Naive thymus-derived CD8-positive, alpha-beta T cell (primary cell): ENCODE data around the gene PDCD2L. TPM values are rescaled to one million over a fixed set of nuclear protein-coding genes. Genes with fewer than 3 reads are reported as not detected.

Source experiments
- polyA plus RNA-seq, 3 donors: library from polyadenylated mRNA; unstranded; fragments of 300-500 nt; fragmentation: Illumina TruSeq; gene quantifications; one replicate each; pipeline ENCODE4 v1.2.3, GENCODE V29; 2021
- total RNA-seq, 8 experiments: library from RNA in 2 of 8; stranded (reverse) in 2 of 8; gene quantifications; one replicate each; pipeline ENCODE4 v1.2.3 and lab custom pipeline; 2021 to 2026

Gene PDCD2L
- total and polyA plus RNA-seq, 5 experiments from 2014 or later, result 13.8 to 25.9 (median 17.6) TPM

Other genes starting within 250 kb of the PDCD2L start
- 100 to 1,000 TPM; 196 to 209 TPM for gene LSM14A, start 231.9 kb upstream of the PDCD2L start, total RNA-seq
- 100 to 1,000 TPM; 163 to 193 (median 172) TPM for gene LSM14A, start 231.9 kb upstream of the PDCD2L start, polyA plus RNA-seq
- gene GARRE1, start 149.8 kb upstream of the PDCD2L start, total RNA-seq, result 10 to 100 TPM; 41.5 to 53.7 TPM
- gene GARRE1, start 149.8 kb upstream of the PDCD2L start, polyA plus RNA-seq, result 1 to 10 TPM; 5.4 to 6.3 (median 5.6) TPM
- gene GPI, start 39.2 kb upstream of the PDCD2L start, total RNA-seq, result 100 to 1,000 TPM; 107 to 114 TPM
- 100 to 1,000 TPM; 126 to 179 (median 142) TPM for gene GPI, start 39.2 kb upstream of the PDCD2L start, polyA plus RNA-seq
- gene UBA2, start 24.0 kb downstream of the PDCD2L start, total RNA-seq, result 100 to 1,000 TPM in 1 of 2 experiments, 10 to 100 TPM in 1; 98.2 to 109 TPM
- 100 to 1,000 TPM in 1 of 3 donors, 10 to 100 TPM in 2; 93.8 to 103 (median 97.6) TPM for gene UBA2, start 24.0 kb downstream of the PDCD2L start, polyA plus RNA-seq
- gene WTIP, start 77.4 kb downstream of the PDCD2L start, total RNA-seq, result under 1 TPM; 0.29 to 0.88 TPM
- gene WTIP, start 77.4 kb downstream of the PDCD2L start, polyA plus RNA-seq, result under 1 TPM in 1 of 3 donors, not detected in 2; 0.20 TPM